ENCODE measurements around the gene ARMC12.

Gene ARMC12

GRCh38 chr6:35718911-35719381 is 17.9 kb upstream of the ARMC12 start:
- TF ChIP-seq CTCF (IDR thresholded peaks at IDR 0.05; ENCODE audit: extremely low read depth, insufficient read depth, missing control alignments): no peak
- peak; percentile 46 for DNase-seq (ENCODE audit: low spot score)
- in situ Hi-C loops (cut with MboI; ENCODE audit: low pct_unique_long_range_greater_than_20kb, low sequenced_read_pairs, unreplicated experiment): no loop called here

DNA sequence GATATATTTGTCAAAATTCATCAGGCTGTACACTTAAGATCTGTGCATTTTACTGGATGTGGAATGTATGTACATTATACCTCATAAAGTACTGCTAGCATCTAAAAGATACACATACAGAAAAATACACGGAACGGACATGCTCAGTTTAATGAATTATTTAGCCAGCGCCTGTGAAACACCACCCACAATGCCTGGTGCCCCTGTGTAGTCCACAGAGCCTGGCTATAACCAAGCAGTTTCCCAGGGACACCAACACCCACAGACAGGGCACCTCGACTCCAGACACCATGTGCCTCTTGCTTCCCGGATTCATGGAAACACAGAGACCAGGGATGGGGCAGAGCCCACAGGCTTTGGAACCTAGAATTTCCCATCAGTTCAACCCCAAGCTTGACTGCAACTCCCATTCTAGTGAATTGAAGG is 17.4 kb upstream of the ARMC12 start:
- TF ChIP-seq CTCF (IDR thresholded peaks at IDR 0.05; ENCODE audit: extremely low read depth, insufficient read depth, missing control alignments): no peak
- DNase-seq (ENCODE audit: low spot score): peak; percentile 44
- in situ Hi-C loops (cut with MboI; ENCODE audit: low pct_unique_long_range_greater_than_20kb, low sequenced_read_pairs, unreplicated experiment): no loop called here

DNA sequence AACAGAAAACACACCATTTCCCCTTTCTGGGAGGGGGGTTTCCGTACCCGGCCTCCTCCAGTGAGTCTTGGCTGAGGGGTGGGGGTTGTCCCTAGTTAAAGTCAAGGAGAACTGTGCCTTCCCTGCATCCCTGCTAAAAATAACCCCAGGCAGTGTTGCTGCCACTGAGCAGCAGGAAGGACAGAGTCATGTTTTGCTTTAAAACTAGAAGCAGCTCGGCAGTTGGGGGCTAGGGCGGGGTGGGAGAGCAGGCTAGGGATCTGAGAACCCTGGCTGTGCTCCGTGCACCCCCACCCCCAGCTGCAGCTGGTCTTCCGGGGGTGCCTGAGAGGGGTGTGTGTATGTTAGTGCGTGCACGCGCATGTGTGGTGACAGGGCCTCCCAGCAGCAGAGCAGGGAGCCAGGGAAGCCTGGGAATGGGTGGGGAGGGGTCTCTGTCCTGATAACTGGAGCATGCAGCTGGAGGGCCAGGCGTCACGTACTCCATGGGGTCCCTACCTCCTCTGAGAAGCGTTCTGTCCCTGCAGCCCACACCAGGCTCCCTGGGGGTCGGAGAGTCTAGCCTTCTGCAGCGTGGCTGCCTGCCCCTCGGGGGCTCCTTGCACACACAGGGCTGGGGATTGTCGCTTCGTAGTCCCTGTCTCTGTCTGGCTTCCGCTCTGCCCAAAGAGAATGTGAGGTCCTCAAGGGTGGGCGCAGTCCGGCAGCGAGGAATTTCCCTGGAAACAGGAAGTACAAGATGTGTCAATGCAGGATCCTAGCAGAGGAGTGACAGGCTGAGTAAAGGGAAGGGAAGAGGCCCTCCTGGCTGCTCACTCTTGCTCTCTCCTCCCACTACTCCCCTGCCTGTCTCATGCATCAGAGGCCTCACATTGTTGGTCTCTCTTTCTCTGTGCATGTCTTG is 16.8 kb upstream of the ARMC12 start:
- TF ChIP-seq CTCF (IDR thresholded peaks at IDR 0.05; ENCODE audit: extremely low read depth, insufficient read depth, missing control alignments): no peak
- peak; percentile 70 for DNase-seq (ENCODE audit: low spot score)
- in situ Hi-C loops (cut with MboI; ENCODE audit: low pct_unique_long_range_greater_than_20kb, low sequenced_read_pairs, unreplicated experiment): no loop called here

GRCh38 chr6:35722121-35722761 is 14.6 kb upstream of the ARMC12 start:
- no peak for DNase-seq (ENCODE audit: low spot score)
- in situ Hi-C loops (cut with MboI; ENCODE audit: low pct_unique_long_range_greater_than_20kb, low sequenced_read_pairs, unreplicated experiment): no loop called here
- TF ChIP-seq CTCF (IDR thresholded peaks at IDR 0.05; ENCODE audit: extremely low read depth, insufficient read depth, missing control alignments): no peak

- DNase-seq (ENCODE audit: low spot score): no peak
- no peak for TF ChIP-seq CTCF (IDR thresholded peaks at IDR 0.05; ENCODE audit: extremely low read depth, insufficient read depth, missing control alignments)
- in situ Hi-C loops (cut with MboI; ENCODE audit: low pct_unique_long_range_greater_than_20kb, low sequenced_read_pairs, unreplicated experiment): no loop called here
Observed at GRCh38 chr6:35723587-35723986, 13.2 kb upstream of the ARMC12 start.

GRCh38 chr6:35724059-35724458 is 12.8 kb upstream of the ARMC12 start:
- DNase-seq (ENCODE audit: low spot score): no peak

More at GRCh38 chr6:35724059-35724458, 12.8 kb upstream of the ARMC12 start:
- in situ Hi-C loops (cut with MboI; ENCODE audit: low pct_unique_long_range_greater_than_20kb, low sequenced_read_pairs, unreplicated experiment): no loop called here
- no peak for TF ChIP-seq CTCF (IDR thresholded peaks at IDR 0.05; ENCODE audit: extremely low read depth, insufficient read depth, missing control alignments)
